Left cardiac atrium (tissue), 4 donors: ENCODE data around the gene NR2C2. TPM values are rescaled to one million over a fixed set of nuclear protein-coding genes. Genes with fewer than 3 reads are reported as not detected.

Experiments used
- ATAC-seq, 2 donors: fragments of 200-7000 bp; cut with Tn5 transposase; one replicate each; pipeline ENCODE4 v1.9.1; 2020; ENCODE audit warnings: mild to moderate bottlenecking in 2 of 2, moderate library complexity in 2 of 2
- DNase-seq: peaks from one replicate; pipeline ENCODE4 v3.0.0-alpha.2; 2020
- intact Hi-C, 2 donors: fragments of 100-400 bp; cut with DNase I; formaldehyde crosslinking; loops; one replicate each; pipeline versions ENCODE4 v1.14.1 to v1.15.1; 2022 to 2023
- total RNA-seq, 2 donors: library from RNA; stranded (reverse); fragmentation: NEBNext Ultra II Directional; extraction: Animal tissue kit (Norgen Biotek cat#: 25700); gene quantifications; one replicate each; pipeline ENCODE4 v1.2.1, GENCODE V29; 2021
- donor health status: DM: no; HTN: yes; CAD: no.
- donor health status: DM: no; HTN: yes; CAD: no; lungs with severe emphysema.
- donor health status: DM: yes; HTN: yes; CAD: no.
- donor health status: Dilated cardiomyopathy.

The NR2C2 gene
- total RNA-seq, 2 donors from 2014 or later: 28.5 to 29.1 TPM

- intact Hi-C loops: no loop called here
- DNase-seq: no peak
- ATAC-seq: no peak
These were observed 102.2 kb downstream of the NR2C2 start for GRCh38 chr3:15049584-15049983.

GRCh38 chr3:15050405-15051092 lies 103.2 kb downstream of the NR2C2 start:
- DNase-seq (no peak), ATAC-seq (no peak)
- intact Hi-C loops: no loop called here

- no peak for DNase-seq
- intact Hi-C loops: no loop called here
- peak; percentile 56 to 71 for ATAC-seq
These were observed 104.1 kb downstream of the NR2C2 start for GRCh38 chr3:15051531-15051930.

GRCh38 chr3:15052335-15053242 lies 105.2 kb downstream of the NR2C2 start:
- DNase-seq (no peak), ATAC-seq (no peak)
- intact Hi-C loops: no loop called here

GRCh38 chr3:15053541-15053940 lies 106.2 kb downstream of the NR2C2 start:
- intact Hi-C loops: no loop called here
- no peak for DNase-seq
- ATAC-seq: no peak

GRCh38 chr3:15055019-15055557 lies 107.7 kb downstream of the NR2C2 start:
- DNase-seq: no peak
- no peak for ATAC-seq
- intact Hi-C loops: no loop called here

- no peak for ATAC-seq
- no peak for DNase-seq
- intact Hi-C loops: no loop called here
These were observed 109.5 kb downstream of the NR2C2 start for GRCh38 chr3:15056676-15057404.

- intact Hi-C loops: no loop called here
These were observed 112.6 kb downstream of the NR2C2 start for GRCh38 chr3:15060029-15060428.

GRCh38 chr3:15063238-15063637 lies 115.9 kb downstream of the NR2C2 start:
- ATAC-seq: no peak
- intact Hi-C loops: no loop called here
- no peak for DNase-seq

More at GRCh38 chr3:15060029-15060428, 112.6 kb downstream of the NR2C2 start:
- ATAC-seq (no peak), DNase-seq (no peak)

- intact Hi-C loops: no loop called here
- ATAC-seq (no peak), DNase-seq (no peak)
These were observed 116.4 kb downstream of the NR2C2 start for GRCh38 chr3:15063656-15064286.

- intact Hi-C loops: no loop called here
- DNase-seq (peak; percentile 45), ATAC-seq (peak; percentile 38 to 55)
These were observed 117.0 kb downstream of the NR2C2 start for GRCh38 chr3:15064299-15064834.

- ATAC-seq (peak; percentile 99), DNase-seq (peak; percentile 94)
- intact Hi-C loops: no loop called here
These were observed 117.6 kb downstream of the NR2C2 start, which contains the start of gene MRPS25 for GRCh38 chr3:15064835-15065549. Gene MRPS25 (minus strand): TSS chr3:15065315. CDS start chr3:15065194, 121 bp downstream.

GRCh38 chr3:15065550-15066007 lies 118.2 kb downstream of the NR2C2 start:
- intact Hi-C loops: no loop called here
- no peak for ATAC-seq
- DNase-seq: no peak

- intact Hi-C loops: no loop called here
- ATAC-seq: no peak
- no peak for DNase-seq
These were observed 119.1 kb downstream of the NR2C2 start for GRCh38 chr3:15066467-15066866.

- ATAC-seq: no peak
- intact Hi-C loops: no loop called here
These were observed 122.1 kb downstream of the NR2C2 start for GRCh38 chr3:15069441-15069840.

GRCh38 chr3:15071699-15072098 lies 124.3 kb downstream of the NR2C2 start:
- DNase-seq (no peak), ATAC-seq (no peak)
- intact Hi-C loops: no loop called here

More at GRCh38 chr3:15069441-15069840, 122.1 kb downstream of the NR2C2 start:
- DNase-seq: no peak

- DNase-seq: no peak
- intact Hi-C loops: no loop called here
- no peak for ATAC-seq
These were observed 127.1 kb downstream of the NR2C2 start for GRCh38 chr3:15074500-15074899.

GRCh38 chr3:15079091-15079490 lies 131.7 kb downstream of the NR2C2 start:
- intact Hi-C loops: no loop called here
- ATAC-seq: no peak
- DNase-seq: no peak
